WERI-Rb-1 (cell line): ENCODE results near the gene PIM3.
A peak's percentile ranks its signal among the peaks of the same experiment; 100 is the strongest.

Experiments used
- DNase-seq: peaks from one replicate; pipeline ENCODE4 v3.0.0-alpha.2; 2020
- H3K27ac ChIP-seq: fragments of 250-450 bp; sonication (Bioruptor Pico); 2 replicates; pipeline ENCODE4 v1.5.1; 2020; ENCODE audit warnings: mild to moderate bottlenecking, moderate library complexity
- H3K27me3 ChIP-seq: fragments of 250-450 bp; sonication (Bioruptor Pico); 2 replicates; pipeline ENCODE4 v1.5.1; 2021; ENCODE audit warnings: mild to moderate bottlenecking, low read depth, moderate library complexity; ENCODE audit not compliant: insufficient read depth, severe bottlenecking
- H3K36me3 ChIP-seq: fragments of 250-450 bp; sonication (Bioruptor Pico); 2 replicates; pipeline ENCODE4 v1.5.1; 2020; ENCODE audit warnings: mild to moderate bottlenecking, moderate library complexity
- H3K4me3 ChIP-seq: 2 replicates; pipeline ENCODE4 v1.5.1; 2011; ENCODE audit warnings: low read depth, mild to moderate bottlenecking, control low read depth, low read length
- H3K9me3 ChIP-seq: fragments of 250-450 bp; sonication (Bioruptor Pico); 2 replicates; pipeline ENCODE4 v1.5.1; 2021; ENCODE audit warnings: mild to moderate bottlenecking, moderate library complexity; ENCODE audit not compliant: severe bottlenecking
- TF ChIP-seq, protein P1 (sequence below): IDR thresholded peaks from 2 replicates; pipeline ENCODE4 v1.5.1; 2011; ENCODE audit warnings: low read depth, mild to moderate bottlenecking, control low read depth, inconsistent platforms, low read length

The PIM3 gene

DNA sequence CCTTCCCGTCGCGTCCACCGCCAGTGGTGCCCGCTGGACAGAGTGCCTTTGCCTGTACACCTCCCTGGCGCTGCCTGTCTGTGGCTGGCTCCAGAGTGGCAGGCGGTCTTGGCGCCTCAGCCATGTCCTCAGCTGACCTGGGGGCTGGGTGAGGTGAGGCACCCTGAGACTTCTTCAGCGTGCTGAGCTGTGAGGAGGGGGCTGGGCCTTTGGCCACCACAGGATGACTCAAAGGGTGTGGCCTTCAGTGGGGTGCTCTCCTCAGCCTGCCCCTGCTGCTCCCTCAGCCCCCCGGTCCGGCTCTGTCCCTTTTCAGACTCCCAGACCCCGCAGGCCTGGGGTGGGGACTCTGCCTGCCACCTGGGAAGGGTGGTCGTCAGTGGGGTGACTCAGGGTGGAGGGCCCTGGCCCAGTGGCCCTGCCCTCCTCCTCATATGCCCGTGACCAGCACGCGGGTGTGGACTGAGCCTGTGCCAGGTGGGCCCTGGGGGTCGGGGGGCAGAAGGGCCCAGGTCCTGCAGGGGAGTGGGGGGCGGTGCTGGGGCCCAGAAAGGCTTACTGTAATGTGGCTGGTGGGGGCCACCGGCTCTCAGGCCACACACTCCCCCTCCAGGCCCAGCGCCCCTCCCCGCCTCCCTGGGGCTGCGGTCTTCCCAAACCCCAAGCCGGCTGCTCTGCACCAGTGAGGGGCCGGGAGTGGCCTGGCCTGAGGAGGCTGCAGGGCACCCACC, 26.2 kb upstream of the PIM3 start:
- DNase-seq: peak; percentile 91
- Histone ChIP-seq H3K36me3 (no peaks in the 10 kb centered on the region), H3K9me3 (no peaks in the 10 kb centered on the region), H3K27ac (peak overlapping the region; percentile 67), H3K27me3 (peaks cover 4% of the 10 kb centered on the region), H3K4me3 (peak overlapping the region; percentile 42)
- TF ChIP-seq, protein P1, sequence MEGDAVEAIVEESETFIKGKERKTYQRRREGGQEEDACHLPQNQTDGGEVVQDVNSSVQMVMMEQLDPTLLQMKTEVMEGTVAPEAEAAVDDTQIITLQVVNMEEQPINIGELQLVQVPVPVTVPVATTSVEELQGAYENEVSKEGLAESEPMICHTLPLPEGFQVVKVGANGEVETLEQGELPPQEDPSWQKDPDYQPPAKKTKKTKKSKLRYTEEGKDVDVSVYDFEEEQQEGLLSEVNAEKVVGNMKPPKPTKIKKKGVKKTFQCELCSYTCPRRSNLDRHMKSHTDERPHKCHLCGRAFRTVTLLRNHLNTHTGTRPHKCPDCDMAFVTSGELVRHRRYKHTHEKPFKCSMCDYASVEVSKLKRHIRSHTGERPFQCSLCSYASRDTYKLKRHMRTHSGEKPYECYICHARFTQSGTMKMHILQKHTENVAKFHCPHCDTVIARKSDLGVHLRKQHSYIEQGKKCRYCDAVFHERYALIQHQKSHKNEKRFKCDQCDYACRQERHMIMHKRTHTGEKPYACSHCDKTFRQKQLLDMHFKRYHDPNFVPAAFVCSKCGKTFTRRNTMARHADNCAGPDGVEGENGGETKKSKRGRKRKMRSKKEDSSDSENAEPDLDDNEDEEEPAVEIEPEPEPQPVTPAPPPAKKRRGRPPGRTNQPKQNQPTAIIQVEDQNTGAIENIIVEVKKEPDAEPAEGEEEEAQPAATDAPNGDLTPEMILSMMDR: no peak

DNA sequence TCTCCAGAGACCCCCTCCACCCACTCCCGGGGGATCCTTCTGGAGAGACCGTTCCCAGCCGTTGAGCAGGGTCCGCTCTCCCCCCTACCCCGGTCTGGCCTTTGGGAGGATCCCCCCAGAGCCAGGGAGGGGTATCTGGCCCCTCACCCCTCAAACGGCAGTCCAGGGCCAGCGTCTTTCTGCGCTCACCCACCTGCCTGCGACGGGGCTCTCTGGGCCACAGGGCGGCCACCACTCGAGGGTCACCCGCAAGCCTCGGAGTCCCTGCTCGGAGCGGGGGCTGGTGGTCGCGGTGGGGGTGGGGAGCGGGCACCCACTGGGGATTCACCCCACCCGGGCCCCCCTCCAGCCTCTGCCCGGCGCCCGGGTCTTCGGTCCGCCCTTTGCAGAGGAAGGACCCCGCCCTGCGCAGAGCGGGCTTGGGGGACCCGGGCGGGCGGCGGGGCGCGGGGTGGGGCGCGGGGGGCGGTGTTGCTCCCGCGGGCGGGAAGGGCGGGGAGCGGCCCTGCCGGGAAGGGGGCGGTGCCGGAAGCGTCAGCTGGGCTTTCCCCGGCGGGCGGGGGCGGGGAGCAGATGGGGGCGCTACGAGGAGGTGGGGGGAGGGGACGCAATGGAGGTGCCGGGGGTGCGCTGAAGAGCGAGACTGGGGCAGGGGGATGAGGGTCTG, 25.5 kb upstream of the PIM3 start:
- TF ChIP-seq, protein P1: no peak
- Histone ChIP-seq H3K36me3 (no peaks in the 10 kb centered on the region), H3K27me3 (peaks cover under 1% of the 10 kb centered on the region), H3K9me3 (no peaks in the 10 kb centered on the region), H3K27ac (peak overlapping the region; percentile 67), H3K4me3 (peak overlapping the region; percentile 42)
- DNase-seq: peak; percentile 79

DNA sequence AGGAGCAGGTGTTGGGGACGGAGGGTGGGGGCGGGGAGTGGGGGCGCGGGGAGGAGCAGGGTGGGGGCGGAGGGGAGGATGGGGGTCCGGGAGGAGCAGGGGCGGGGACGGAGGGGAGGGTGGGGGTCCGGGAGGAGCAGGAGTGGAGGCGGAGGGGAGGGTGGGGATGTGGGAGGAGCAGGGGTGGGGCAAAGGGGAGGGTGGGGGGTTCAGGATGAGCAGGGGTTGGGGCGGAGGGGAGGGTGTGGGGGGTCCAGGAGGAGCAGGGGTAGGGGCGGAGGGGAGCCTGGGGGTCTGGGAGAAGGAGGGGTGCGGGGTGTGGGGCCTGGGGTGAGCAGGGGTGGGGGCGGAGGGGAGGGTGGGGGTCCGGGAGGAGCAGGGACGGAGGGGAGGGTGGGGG, 25.0 kb upstream of the PIM3 start:
- H3K36me3 ChIP-seq: no peaks in the 10 kb centered on the region
- H3K27me3 ChIP-seq: no peaks in the 10 kb centered on the region
- H3K9me3 ChIP-seq: no peaks in the 10 kb centered on the region
- no peak overlapping the region for H3K27ac ChIP-seq
- H3K4me3 ChIP-seq: no peak overlapping the region
- TF ChIP-seq, protein P1: no peak
- DNase-seq: peak; percentile 50

DNA sequence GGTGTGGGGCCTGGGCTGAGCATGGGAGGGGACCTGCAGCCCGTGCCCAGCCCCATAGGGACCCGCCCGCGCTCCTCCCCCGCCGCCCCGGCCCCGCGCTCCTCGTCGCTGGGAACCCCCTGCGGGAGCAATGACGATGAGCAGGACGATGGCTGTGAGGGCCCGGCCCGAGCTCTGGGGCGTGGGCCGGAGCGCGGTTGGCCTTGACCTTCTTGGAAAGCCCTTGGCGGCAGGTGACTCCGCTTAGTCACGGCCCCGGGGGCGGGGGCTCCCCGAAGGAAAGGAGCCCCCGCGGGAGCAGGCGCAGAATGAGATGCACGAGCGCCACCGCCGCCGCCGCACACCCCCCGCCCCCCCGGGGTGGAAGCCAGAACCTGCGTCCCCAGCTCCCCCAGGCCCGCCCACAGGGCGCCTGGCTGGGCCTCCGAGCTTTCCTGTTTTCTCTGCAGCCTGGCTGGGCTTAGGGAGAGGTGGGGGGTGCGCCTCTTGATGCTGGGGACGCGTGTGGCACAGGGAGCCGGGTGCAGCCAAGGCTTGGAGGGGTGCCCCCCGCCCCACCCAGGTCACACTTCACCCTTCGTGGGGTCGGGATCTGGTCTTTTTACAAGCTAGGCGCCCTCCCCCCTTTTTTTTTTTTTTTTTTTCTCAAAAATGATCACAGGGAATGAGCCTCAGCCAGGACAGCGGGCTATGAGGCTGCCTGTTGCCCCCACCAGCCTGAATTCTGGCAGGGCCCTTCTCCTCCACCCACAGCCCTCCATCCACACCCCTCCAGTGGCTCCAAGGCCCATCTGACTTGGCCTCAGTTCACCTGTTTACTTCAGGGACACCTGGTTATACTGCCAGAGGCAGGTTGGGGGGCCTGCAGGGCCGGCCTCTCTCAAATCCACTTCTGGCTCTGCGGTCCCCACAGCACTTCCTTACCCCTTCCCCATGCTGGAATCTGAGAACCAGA, 24.3 kb upstream of the PIM3 start:
- Histone ChIP-seq H3K9me3 (no peaks in the 10 kb centered on the region), H3K4me3 (peak overlapping the region; percentile 49), H3K36me3 (no peaks in the 10 kb centered on the region), H3K27me3 (no peaks in the 10 kb centered on the region), H3K27ac (peak overlapping the region; percentile 87)
- TF ChIP-seq, protein P1: 0 out of 2 replicates have a peak, but pooled peaks have one; percentile 3
- peak; percentile 84 for DNase-seq

DNA sequence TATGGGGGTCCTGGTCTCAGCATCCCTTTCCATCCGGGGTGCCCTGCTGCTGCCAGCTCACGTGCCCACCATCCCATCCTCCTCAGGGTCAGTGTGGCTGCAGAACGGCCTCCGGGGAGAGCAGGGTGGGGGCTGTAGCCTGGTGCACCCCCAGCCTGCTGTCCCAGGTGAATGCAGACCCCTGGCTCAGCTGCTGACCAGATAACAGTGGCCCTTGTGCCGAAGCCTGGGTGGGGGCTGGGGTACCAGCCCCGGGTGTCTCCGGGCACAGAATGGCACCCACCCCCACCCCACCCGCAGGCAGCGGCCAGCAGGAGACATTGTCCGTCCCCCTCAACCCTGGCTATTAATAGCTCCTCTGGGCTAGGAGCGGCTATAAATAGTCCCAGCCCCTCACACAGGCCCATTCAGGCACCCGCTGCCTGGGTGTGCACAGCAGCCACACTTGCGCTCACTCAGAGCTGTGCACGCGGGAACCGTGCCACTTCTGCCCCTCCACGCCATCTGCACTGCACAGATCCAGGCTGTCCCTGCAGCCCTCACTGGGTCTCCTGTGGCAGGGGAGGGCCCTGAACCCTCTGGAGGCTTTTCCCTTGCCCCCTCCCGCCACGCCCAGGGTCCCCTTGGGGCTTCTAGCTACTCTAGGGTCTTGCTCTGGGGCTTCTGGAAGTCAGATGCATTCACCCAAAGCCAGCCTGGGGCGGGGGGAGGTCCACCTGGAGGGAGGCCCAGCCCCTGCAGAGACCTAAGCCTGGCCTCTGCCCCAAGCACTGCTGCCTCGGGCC, 23.4 kb upstream of the PIM3 start:
- TF ChIP-seq, protein P1: no peak
- DNase-seq: no peak
- Histone ChIP-seq H3K27ac (peak overlapping the region; percentile 87), H3K36me3 (no peaks in the 10 kb centered on the region), H3K9me3 (no peaks in the 10 kb centered on the region), H3K4me3 (peak overlapping the region; percentile 49), H3K27me3 (no peaks in the 10 kb centered on the region)
